ENCODE results near the gene GAK. TPM values are rescaled to one million over a fixed set of nuclear protein-coding genes. Genes with fewer than 3 reads are reported as not detected.

The GAK gene
- polyA plus RNA-seq, 1 donor (not counting 4 experiments of a cell fraction or from before 2014, with no cell fraction given), result 18.4 TPM

- dilution Hi-C loops (cut with MboI; ENCODE audit: extremely low pct_ligation_motif_present, low sequenced_read_pairs), result no loop called here
- FAIRE-seq, result no peak
- H3K4me2 ChIP-seq (ENCODE audit: control insufficient read depth, extremely low read depth, insufficient read depth, low read depth, low read length), result no peak overlapping the region
- H3K27ac ChIP-seq (ENCODE audit: control insufficient read depth, insufficient read depth, low read length), result no peak overlapping the region
- H3K9ac ChIP-seq (ENCODE audit: control insufficient read depth, extremely low read depth, insufficient read depth, low read length), result no peak overlapping the region
- H3K79me2 ChIP-seq (ENCODE audit: control insufficient read depth, insufficient read depth, low read length), result no peaks in the 10 kb centered on the region
- H2AFZ ChIP-seq (ENCODE audit: control insufficient read depth, low read length), result no peak overlapping the region
- H3K27me3 ChIP-seq (ENCODE audit: control insufficient read depth, extremely low read depth, insufficient read depth, low read length), result no peaks in the 10 kb centered on the region
- no peaks in the 10 kb centered on the region for H3K4me1 ChIP-seq (ENCODE audit: control insufficient read depth, extremely low read depth, insufficient read depth, low read length)
- H3K9me3 ChIP-seq (ENCODE audit: control insufficient read depth, low read depth, low read length), result no peaks in the 10 kb centered on the region
- no peak for DNase-seq (ENCODE audit: low read depth, low spot score)
- no peaks in the 10 kb centered on the region for H3K9me1 ChIP-seq (ENCODE audit: control insufficient read depth, extremely low read depth, insufficient read depth, low read length)
- TF ChIP-seq EZH2 (IDR thresholded peaks at IDR 0.05; ENCODE audit: low read length), result no peak
- TF ChIP-seq CTCF (optimal IDR thresholded peaks at IDR 0.05 in 1 of 3, IDR thresholded peaks at IDR 0.05 in 1 of 3, conservative IDR thresholded peaks at IDR 0.05 in 1 of 3; ENCODE audit: extremely low read depth in 1 of 3, insufficient read depth in 2 of 3, low read length in 3 of 3), result no peak
- no peaks in the 10 kb centered on the region for H4K20me1 ChIP-seq (ENCODE audit: control insufficient read depth, extremely low read depth, insufficient read depth, low read length)
- peaks cover 0 to 2% of the 10 kb centered on the region in 2 experiments for H3K36me3 ChIP-seq (ENCODE audit: control insufficient read depth in 2 of 2, extremely low read depth in 1 of 2, insufficient read depth in 2 of 2, low read length in 2 of 2)
- H3K4me3 ChIP-seq (ENCODE audit: control insufficient read depth in 2 of 3, extremely low read depth in 1 of 3, insufficient read depth in 2 of 3, low read depth in 1 of 3, low read length in 3 of 3), result no peak overlapping the region
Observed at GRCh38 chr4:954211-955020, 22.3 kb upstream of the GAK start.

GRCh38 chr4:953574-953915 lies 21.4 kb upstream of the GAK start:
- Histone ChIP-seq H3K27me3 (ENCODE audit: control insufficient read depth, extremely low read depth, insufficient read depth, low read length) (no peaks in the 10 kb centered on the region), H3K36me3 (ENCODE audit: control insufficient read depth in 2 of 2, extremely low read depth in 1 of 2, insufficient read depth in 2 of 2, low read length in 2 of 2) (peaks cover 0 to 2% of the 10 kb centered on the region in 2 experiments), H3K4me2 (ENCODE audit: control insufficient read depth, extremely low read depth, insufficient read depth, low read depth, low read length) (no peak overlapping the region), H3K27ac (ENCODE audit: control insufficient read depth, insufficient read depth, low read length) (no peak overlapping the region), H2AFZ (ENCODE audit: control insufficient read depth, low read length) (no peak overlapping the region), H4K20me1 (ENCODE audit: control insufficient read depth, extremely low read depth, insufficient read depth, low read length) (no peaks in the 10 kb centered on the region), H3K4me3 (ENCODE audit: control insufficient read depth in 2 of 3, extremely low read depth in 1 of 3, insufficient read depth in 2 of 3, low read depth in 1 of 3, low read length in 3 of 3) (no peak overlapping the region), H3K9me1 (ENCODE audit: control insufficient read depth, extremely low read depth, insufficient read depth, low read length) (no peaks in the 10 kb centered on the region), H3K79me2 (ENCODE audit: control insufficient read depth, insufficient read depth, low read length) (no peaks in the 10 kb centered on the region), H3K4me1 (ENCODE audit: control insufficient read depth, extremely low read depth, insufficient read depth, low read length) (no peaks in the 10 kb centered on the region), H3K9ac (ENCODE audit: control insufficient read depth, extremely low read depth, insufficient read depth, low read length) (no peak overlapping the region), H3K9me3 (ENCODE audit: control insufficient read depth, low read depth, low read length) (no peaks in the 10 kb centered on the region)
- no peak for FAIRE-seq
- no peak for DNase-seq (ENCODE audit: low read depth, low spot score)
- TF ChIP-seq CTCF (optimal IDR thresholded peaks at IDR 0.05 in 1 of 3, IDR thresholded peaks at IDR 0.05 in 1 of 3, conservative IDR thresholded peaks at IDR 0.05 in 1 of 3; ENCODE audit: extremely low read depth in 1 of 3, insufficient read depth in 2 of 3, low read length in 3 of 3), result no peak
- no peak for TF ChIP-seq EZH2 (IDR thresholded peaks at IDR 0.05; ENCODE audit: low read length)
- dilution Hi-C loops (cut with MboI; ENCODE audit: extremely low pct_ligation_motif_present, low sequenced_read_pairs), result no loop called here

Data from keratinocyte (primary cell).